ENCODE data around the gene PPIG. TPM values are rescaled to one million over a fixed set of nuclear protein-coding genes. Genes with fewer than 3 reads are reported as not detected.
A peak's percentile ranks its signal among the peaks of the same experiment; 100 is the strongest.

Gene PPIG
- total and polyA plus RNA-seq, 2 experiments from 2014 or later, result 40.7 to 157 TPM

DNA sequence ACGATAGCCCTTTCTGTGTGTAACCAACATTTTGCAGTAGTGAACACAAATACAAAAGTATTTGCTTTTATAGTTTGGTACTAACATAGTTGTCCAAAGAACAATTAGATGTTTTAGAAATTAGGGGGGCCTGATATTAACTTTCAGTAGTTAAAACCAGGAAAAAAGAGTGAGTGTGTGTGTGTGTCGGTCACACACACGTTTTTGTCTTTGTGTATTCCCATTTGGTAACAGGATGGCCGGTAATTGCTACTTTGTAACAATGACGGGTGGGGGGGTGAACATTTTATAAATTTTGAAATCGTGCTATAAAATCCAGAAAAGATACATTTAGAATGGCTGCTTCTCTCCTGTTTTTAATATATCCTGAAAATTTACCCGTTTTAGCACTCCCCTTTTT, 1.5 kb downstream of the PPIG start:
- Histone ChIP-seq H3K4me2 (peak overlapping the region; percentile 93), H3K36me3 (ENCODE audit: insufficient read depth) (peaks cover 4% of the 10 kb centered on the region; the same call in 1 of the 2 replicates), H3K4me3 (peak overlapping the region; percentile 100), H4K20me1 (replicated peaks; ENCODE audit: insufficient read depth) (peaks cover 39% of the 10 kb centered on the region), H2AFZ (no peak overlapping the region), H3K27me3 (ENCODE audit: insufficient read depth) (no peaks in the 10 kb centered on the region), H3F3A (replicated peaks; ENCODE audit: low read depth) (0 out of 2 replicates have a peak, but pooled peaks cover 3% of the 10 kb centered on the region), H3K4me1 (ENCODE audit: insufficient read depth) (peaks cover 12% of the 10 kb centered on the region), H3K79me2 (replicated peaks; ENCODE audit: insufficient read depth) (peaks cover 62% of the 10 kb centered on the region), H3K27ac (ENCODE audit: low read depth) (no peak overlapping the region; the same call in 1 of the 2 replicates), H3K9me2 (ENCODE audit: insufficient read depth) (no peaks in the 10 kb centered on the region)
- peak overlapping the region; percentile 99 for H3K4me3 Mint-ChIP-seq
- ATAC-seq (no peak), DNase-seq (ENCODE audit: low spot score) (no peak)
- H3K9me3 Mint-ChIP-seq, result peaks cover 19% of the 10 kb centered on the region
- TF ChIP-seq EZH2phosphoT487 (IDR thresholded peaks at IDR 0.05; ENCODE audit: unreplicated experiment) (no peak), EZH2 (IDR thresholded peaks at IDR 0.05; ENCODE audit: low read depth, unreplicated experiment) (no peak), POLR2AphosphoS5 (IDR thresholded peaks at IDR 0.05; ENCODE audit: low read depth) (no peak)
- TF ChIP-seq, protein P1, sequence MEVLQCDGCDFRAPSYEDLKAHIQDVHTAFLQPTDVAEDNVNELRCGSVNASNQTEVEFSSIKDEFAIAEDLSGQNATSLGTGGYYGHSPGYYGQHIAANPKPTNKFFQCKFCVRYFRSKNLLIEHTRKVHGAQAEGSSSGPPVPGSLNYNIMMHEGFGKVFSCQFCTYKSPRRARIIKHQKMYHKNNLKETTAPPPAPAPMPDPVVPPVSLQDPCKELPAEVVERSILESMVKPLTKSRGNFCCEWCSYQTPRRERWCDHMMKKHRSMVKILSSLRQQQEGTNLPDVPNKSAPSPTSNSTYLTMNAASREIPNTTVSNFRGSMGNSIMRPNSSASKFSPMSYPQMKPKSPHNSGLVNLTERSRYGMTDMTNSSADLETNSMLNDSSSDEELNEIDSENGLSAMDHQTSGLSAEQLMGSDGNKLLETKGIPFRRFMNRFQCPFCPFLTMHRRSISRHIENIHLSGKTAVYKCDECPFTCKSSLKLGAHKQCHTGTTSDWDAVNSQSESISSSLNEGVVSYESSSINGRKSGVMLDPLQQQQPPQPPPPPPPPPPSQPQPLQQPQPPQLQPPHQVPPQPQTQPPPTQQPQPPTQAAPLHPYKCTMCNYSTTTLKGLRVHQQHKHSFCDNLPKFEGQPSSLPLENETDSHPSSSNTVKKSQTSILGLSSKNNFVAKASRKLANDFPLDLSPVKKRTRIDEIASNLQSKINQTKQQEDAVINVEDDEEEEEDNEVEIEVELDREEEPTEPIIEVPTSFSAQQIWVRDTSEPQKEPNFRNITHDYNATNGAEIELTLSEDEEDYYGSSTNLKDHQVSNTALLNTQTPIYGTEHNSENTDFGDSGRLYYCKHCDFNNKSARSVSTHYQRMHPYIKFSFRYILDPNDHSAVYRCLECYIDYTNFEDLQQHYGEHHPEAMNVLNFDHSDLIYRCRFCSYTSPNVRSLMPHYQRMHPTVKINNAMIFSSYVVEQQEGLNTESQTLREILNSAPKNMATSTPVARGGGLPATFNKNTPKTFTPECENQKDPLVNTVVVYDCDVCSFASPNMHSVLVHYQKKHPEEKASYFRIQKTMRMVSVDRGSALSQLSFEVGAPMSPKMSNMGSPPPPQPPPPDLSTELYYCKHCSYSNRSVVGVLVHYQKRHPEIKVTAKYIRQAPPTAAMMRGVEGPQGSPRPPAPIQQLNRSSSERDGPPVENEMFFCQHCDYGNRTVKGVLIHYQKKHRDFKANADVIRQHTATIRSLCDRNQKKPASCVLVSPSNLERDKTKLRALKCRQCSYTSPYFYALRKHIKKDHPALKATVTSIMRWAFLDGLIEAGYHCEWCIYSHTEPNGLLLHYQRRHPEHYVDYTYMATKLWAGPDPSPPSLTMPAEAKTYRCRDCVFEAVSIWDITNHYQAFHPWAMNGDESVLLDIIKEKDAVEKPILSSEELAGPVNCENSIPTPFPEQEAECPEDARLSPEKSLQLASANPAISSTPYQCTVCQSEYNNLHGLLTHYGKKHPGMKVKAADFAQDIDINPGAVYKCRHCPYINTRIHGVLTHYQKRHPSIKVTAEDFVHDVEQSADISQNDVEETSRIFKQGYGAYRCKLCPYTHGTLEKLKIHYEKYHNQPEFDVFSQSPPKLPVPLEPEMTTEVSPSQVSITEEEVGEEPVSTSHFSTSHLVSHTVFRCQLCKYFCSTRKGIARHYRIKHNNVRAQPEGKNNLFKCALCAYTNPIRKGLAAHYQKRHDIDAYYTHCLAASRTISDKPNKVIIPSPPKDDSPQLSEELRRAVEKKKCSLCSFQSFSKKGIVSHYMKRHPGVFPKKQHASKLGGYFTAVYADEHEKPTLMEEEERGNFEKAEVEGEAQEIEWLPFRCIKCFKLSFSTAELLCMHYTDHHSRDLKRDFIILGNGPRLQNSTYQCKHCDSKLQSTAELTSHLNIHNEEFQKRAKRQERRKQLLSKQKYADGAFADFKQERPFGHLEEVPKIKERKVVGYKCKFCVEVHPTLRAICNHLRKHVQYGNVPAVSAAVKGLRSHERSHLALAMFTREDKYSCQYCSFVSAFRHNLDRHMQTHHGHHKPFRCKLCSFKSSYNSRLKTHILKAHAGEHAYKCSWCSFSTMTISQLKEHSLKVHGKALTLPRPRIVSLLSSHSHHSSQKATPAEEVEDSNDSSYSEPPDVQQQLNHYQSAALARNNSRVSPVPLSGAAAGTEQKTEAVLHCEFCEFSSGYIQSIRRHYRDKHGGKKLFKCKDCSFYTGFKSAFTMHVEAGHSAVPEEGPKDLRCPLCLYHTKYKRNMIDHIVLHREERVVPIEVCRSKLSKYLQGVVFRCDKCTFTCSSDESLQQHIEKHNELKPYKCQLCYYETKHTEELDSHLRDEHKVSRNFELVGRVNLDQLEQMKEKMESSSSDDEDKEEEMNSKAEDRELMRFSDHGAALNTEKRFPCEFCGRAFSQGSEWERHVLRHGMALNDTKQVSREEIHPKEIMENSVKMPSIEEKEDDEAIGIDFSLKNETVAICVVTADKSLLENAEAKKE (CRISPR knock-in tag; IDR thresholded peaks at IDR 0.05), result no peak
- TF ChIP-seq, protein P2, sequence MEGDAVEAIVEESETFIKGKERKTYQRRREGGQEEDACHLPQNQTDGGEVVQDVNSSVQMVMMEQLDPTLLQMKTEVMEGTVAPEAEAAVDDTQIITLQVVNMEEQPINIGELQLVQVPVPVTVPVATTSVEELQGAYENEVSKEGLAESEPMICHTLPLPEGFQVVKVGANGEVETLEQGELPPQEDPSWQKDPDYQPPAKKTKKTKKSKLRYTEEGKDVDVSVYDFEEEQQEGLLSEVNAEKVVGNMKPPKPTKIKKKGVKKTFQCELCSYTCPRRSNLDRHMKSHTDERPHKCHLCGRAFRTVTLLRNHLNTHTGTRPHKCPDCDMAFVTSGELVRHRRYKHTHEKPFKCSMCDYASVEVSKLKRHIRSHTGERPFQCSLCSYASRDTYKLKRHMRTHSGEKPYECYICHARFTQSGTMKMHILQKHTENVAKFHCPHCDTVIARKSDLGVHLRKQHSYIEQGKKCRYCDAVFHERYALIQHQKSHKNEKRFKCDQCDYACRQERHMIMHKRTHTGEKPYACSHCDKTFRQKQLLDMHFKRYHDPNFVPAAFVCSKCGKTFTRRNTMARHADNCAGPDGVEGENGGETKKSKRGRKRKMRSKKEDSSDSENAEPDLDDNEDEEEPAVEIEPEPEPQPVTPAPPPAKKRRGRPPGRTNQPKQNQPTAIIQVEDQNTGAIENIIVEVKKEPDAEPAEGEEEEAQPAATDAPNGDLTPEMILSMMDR (conservative IDR thresholded peaks at IDR 0.05; ENCODE audit: low read depth in 2 of 2), result no peak
- H3K27ac Mint-ChIP-seq, result peak overlapping the region; percentile 100
- H3K36me3 Mint-ChIP-seq (ENCODE audit: low read depth), result peaks cover 17% of the 10 kb centered on the region; the same call in 1 of the 3 replicates
- H3K27me3 Mint-ChIP-seq (ENCODE audit: insufficient read depth, low read depth, poor library complexity), result peaks cover 20% of the 10 kb centered on the region
- peaks cover 11% of the 10 kb centered on the region for H3K4me1 Mint-ChIP-seq

Measured in GM23338 (cell line).